ENCODE results near the gene SEPTIN5.

SEPTIN5 gene

DNA sequence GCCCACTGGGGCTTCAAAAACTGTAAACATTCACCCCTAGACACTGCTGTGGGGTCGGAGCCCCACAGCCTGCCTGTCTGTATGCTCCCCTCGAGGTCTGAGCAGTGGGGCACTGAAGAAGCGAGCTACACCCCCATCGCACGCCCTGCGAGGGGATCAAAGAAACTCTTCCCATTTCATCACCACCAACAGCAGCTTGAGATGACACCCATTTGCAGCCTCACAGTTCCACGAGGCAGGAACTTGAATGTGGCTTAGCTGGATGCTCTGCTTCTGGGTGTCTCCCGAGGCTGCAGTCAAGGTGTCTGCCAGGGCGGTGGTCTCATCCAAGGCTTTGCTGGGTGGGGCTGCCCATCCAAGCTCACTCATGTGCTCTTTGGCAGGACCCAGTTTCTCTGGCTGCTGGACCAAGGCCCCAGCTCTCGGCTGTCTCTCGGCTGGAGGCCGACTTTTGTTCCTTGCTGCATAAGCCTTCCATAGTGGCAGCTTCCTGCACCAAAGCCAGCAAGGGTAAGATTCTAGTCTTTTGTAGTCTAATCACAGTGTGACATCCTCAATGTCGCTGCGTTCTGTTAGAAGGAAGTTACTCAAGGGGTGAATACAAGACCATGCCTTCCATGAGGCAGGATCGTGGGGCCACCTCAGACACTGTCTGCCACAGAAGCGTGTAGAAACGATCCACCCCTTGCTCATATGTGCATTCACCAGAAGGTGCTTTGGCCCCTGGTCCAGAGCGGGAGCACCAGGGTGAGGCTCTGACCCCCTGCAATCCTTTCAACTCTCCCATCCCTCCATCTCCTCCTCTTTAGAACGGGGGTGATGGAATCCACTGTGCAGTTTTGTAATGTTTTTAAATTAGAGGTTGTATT, 46.2 kb upstream of the SEPTIN5 start:
- TF ChIP-seq POLR2AphosphoS5 (IDR thresholded peaks at IDR 0.05; ENCODE audit: low read depth, low read length) (no peak), TAF1 (IDR thresholded peaks at IDR 0.05; ENCODE audit: borderline replicate concordance, insufficient read depth, low read length) (no peak), FOXP2 (optimal IDR thresholded peaks at IDR 0.05; ENCODE audit: borderline replicate concordance, extremely low read depth, extremely low read length, insufficient read depth) (no peak), REST (IDR thresholded peaks at IDR 0.05; ENCODE audit: insufficient read depth in 1 of 2, low read depth in 2 of 2, low read length in 2 of 2) (no peak), SIN3A (IDR thresholded peaks at IDR 0.05; ENCODE audit: borderline replicate concordance, insufficient read depth, low read length) (no peak)

DNA sequence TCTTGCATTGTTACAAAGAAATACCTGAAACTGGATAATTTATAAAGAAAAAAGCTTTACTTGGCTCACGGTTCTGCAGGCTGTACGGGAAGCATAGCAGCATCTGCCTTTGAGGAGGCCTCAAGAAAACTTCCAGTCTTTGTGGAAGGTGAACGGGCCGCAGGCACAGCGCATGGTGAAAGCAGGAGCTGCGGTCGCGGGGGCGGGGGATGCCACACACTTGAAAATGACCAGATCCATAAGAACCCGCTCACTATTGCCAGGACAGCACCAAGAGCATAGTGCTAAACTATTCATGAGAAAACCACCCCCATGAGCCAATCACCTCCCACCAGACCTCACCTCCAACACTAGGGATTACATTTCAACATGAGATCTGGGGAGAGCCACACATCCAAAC, 45.6 kb upstream of the SEPTIN5 start:
- TF ChIP-seq POLR2AphosphoS5 (IDR thresholded peaks at IDR 0.05; ENCODE audit: low read depth, low read length) (no peak), SIN3A (IDR thresholded peaks at IDR 0.05; ENCODE audit: borderline replicate concordance, insufficient read depth, low read length) (no peak), REST (IDR thresholded peaks at IDR 0.05; ENCODE audit: insufficient read depth in 1 of 2, low read depth in 2 of 2, low read length in 2 of 2) (no peak), TAF1 (IDR thresholded peaks at IDR 0.05; ENCODE audit: borderline replicate concordance, insufficient read depth, low read length) (no peak), FOXP2 (optimal IDR thresholded peaks at IDR 0.05; ENCODE audit: borderline replicate concordance, extremely low read depth, extremely low read length, insufficient read depth) (no peak)

DNA sequence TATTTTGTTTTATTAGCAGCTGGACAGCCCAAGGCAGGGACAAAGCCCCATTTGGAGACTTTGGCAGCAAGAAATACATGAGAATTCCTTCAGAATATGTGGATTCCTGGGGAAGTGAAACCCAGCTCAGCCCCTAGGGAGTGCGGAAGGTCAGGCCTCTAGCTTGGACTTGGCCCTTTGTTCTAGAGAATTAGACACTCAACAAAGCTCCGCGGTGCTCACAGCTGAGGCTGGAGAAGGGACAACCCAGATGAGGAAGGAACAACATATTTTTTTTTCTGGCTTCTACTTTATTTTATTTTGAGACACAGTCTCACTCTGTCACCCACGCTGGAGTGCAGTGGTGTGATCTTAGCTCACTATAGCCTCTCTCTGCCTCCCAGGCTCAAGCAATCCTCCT, 44.7 kb upstream of the SEPTIN5 start:
- no peak for TF ChIP-seq SIN3A (IDR thresholded peaks at IDR 0.05; ENCODE audit: borderline replicate concordance, insufficient read depth, low read length)
- no peak for TF ChIP-seq REST (IDR thresholded peaks at IDR 0.05; ENCODE audit: insufficient read depth in 1 of 2, low read depth in 2 of 2, low read length in 2 of 2)
- no peak for TF ChIP-seq POLR2AphosphoS5 (IDR thresholded peaks at IDR 0.05; ENCODE audit: low read depth, low read length)
- no peak for TF ChIP-seq FOXP2 (optimal IDR thresholded peaks at IDR 0.05; ENCODE audit: borderline replicate concordance, extremely low read depth, extremely low read length, insufficient read depth)
- no peak for TF ChIP-seq TAF1 (IDR thresholded peaks at IDR 0.05; ENCODE audit: borderline replicate concordance, insufficient read depth, low read length)

DNA sequence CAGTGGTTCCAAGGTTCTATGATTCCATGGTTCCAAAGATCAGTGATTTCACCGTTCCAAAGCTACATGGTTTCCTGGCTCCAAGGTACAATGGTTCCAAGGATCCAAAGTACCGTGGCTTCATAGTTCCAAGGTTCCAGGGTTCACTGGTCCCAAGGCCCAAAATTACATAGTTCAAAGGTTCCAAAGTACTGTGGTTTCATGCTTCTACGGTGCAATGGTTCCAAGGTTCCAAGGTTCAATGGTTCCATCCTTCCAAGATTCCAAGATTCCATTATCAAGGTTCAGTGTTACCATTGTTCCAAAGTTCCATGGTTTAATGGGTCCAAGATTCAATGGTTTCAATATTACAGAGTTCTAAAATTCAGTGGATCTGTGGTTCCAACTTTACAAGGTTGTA, 43.0 kb upstream of the SEPTIN5 start:
- no peak for TF ChIP-seq FOXP2 (optimal IDR thresholded peaks at IDR 0.05; ENCODE audit: borderline replicate concordance, extremely low read depth, extremely low read length, insufficient read depth)
- no peak for TF ChIP-seq POLR2AphosphoS5 (IDR thresholded peaks at IDR 0.05; ENCODE audit: low read depth, low read length)
- no peak for TF ChIP-seq TAF1 (IDR thresholded peaks at IDR 0.05; ENCODE audit: borderline replicate concordance, insufficient read depth, low read length)
- no peak for TF ChIP-seq REST (IDR thresholded peaks at IDR 0.05; ENCODE audit: insufficient read depth in 1 of 2, low read depth in 2 of 2, low read length in 2 of 2)
- no peak for TF ChIP-seq SIN3A (IDR thresholded peaks at IDR 0.05; ENCODE audit: borderline replicate concordance, insufficient read depth, low read length)
